Measurements from ENCODE around the gene PRDM10. TPM values are rescaled to one million over a fixed set of nuclear protein-coding genes. Genes with fewer than 3 reads are reported as not detected.

PRDM10 gene
- total RNA-seq, 1 donor from 2014 or later: 7.9 TPM

DNA sequence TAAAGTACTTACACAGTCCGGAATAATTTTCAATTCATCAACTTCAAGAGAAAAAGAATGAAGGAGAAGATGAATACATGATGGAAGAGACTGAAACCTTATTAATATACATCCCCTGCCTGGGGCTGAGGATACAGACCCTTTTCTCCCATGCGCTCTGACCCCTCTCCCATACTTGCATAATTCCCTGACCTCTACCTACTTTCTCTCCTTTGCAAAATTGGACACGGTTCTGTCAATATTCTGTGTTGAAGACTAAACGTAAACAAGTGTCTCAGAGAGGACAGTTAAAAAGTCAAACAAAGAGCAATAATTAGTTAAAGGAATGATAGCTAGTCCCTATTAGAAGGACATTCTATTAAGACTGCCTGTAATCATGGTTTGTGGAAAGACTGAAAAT is 7.5 kb downstream of the PRDM10 start:
- TF ChIP-seq, protein P1, sequence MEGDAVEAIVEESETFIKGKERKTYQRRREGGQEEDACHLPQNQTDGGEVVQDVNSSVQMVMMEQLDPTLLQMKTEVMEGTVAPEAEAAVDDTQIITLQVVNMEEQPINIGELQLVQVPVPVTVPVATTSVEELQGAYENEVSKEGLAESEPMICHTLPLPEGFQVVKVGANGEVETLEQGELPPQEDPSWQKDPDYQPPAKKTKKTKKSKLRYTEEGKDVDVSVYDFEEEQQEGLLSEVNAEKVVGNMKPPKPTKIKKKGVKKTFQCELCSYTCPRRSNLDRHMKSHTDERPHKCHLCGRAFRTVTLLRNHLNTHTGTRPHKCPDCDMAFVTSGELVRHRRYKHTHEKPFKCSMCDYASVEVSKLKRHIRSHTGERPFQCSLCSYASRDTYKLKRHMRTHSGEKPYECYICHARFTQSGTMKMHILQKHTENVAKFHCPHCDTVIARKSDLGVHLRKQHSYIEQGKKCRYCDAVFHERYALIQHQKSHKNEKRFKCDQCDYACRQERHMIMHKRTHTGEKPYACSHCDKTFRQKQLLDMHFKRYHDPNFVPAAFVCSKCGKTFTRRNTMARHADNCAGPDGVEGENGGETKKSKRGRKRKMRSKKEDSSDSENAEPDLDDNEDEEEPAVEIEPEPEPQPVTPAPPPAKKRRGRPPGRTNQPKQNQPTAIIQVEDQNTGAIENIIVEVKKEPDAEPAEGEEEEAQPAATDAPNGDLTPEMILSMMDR (conservative IDR thresholded peaks at IDR 0.05; ENCODE audit: low read depth, low read length): no peak
- no peak for DNase-seq (ENCODE audit: low read depth)

DNA sequence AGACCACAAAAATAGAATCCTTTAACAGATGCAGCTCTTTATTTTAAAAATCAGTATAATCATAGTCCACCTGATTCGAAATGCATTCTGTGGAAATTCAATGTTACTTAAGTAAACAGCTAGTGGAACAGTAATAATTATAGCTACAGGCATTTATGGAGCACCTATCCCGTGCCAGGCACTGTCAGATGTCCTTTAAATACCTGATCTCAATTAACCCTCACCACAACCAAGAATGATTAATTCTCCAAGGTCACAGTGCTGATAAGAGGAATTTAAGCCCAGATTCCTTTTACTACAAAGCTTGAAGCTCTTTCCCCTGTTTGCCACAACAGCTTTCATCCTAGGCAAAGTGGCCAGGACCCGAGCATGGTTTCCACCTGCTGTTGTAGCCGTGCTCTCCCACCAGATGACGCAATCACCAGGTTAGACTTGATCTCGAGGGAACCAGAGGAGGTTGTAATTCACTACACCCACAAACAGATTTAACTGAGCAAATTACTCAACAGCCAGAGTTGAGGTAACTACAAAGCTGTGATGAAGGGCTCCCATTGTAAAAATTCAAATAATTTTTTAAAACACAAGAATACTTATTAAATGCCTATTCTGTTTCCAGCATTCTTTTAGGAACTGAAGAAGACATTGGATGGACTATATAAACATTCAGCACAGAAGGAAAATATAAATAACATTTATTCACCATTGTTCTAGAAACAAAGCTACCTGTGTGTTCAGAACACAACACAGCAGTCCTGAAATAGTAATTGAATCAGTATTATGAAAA is 10.3 kb downstream of the PRDM10 start:
- no peak for DNase-seq (ENCODE audit: low read depth)
- no peak overlapping the region for H3K4me3 ChIP-seq (ENCODE audit: low read depth, low read length)
- TF ChIP-seq, protein P1 (conservative IDR thresholded peaks at IDR 0.05; ENCODE audit: low read depth, low read length): peak; percentile 81

More for the DNA sequence above, 7.5 kb downstream of the PRDM10 start:
- no peak overlapping the region for H3K4me3 ChIP-seq (ENCODE audit: low read depth, low read length)

DNA sequence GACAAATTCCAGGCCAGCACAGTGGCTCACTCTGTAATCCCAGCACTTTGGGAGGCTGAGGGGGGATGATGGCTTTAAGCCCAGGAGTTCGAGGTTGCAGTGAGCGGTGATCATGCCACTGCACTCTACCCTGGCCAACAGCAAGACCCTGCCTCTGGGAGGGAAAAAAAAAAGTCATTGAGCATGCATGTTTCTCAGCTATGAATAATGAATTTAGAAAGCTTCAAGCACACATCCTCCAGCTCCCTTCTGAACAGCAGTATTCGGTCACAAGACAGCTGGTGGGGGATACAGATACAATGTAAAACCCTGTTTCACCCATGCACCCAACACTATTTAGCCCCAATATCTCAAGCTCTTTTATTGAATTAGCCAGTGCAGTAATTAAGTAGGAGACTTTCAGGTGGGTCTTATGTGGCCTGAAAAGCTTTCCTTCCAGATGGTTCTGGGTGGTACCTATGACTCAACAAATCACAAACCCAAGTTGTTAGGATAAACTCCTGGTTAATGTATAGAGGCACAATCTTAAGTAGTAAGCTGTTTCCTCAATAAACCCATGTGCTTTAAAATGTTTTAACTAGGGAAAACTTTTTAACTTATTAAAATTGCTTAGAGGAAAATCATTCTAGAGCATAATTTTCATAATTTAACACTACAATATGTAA is 13.4 kb downstream of the PRDM10 start:
- TF ChIP-seq, protein P1 (conservative IDR thresholded peaks at IDR 0.05; ENCODE audit: low read depth, low read length): no peak

DNA sequence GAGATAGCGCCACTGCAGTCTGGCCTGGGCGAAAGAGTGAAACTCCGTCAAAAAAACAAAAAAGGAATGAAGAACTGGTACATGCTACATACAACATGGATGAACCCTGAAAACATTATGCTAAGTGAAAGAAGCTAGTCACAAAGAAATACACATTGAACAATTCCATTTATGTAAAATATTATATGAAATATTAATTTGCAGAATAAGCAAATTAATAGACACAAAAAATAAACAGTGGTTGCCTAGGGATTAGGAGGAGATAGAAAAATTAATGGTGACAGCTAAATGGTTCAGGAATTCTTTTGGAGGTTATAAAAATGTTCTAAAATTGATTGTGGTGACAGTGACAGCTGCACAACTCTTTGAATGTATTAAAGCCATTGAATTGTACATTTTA is 14.7 kb downstream of the PRDM10 start:
- TF ChIP-seq, protein P1 (conservative IDR thresholded peaks at IDR 0.05; ENCODE audit: low read depth, low read length): no peak
- H3K4me3 ChIP-seq (ENCODE audit: low read depth, low read length): no peak overlapping the region
- no peak for DNase-seq (ENCODE audit: low read depth)

More for the DNA sequence above, 13.4 kb downstream of the PRDM10 start:
- no peak for DNase-seq (ENCODE audit: low read depth)
- no peak overlapping the region for H3K4me3 ChIP-seq (ENCODE audit: low read depth, low read length)

DNA sequence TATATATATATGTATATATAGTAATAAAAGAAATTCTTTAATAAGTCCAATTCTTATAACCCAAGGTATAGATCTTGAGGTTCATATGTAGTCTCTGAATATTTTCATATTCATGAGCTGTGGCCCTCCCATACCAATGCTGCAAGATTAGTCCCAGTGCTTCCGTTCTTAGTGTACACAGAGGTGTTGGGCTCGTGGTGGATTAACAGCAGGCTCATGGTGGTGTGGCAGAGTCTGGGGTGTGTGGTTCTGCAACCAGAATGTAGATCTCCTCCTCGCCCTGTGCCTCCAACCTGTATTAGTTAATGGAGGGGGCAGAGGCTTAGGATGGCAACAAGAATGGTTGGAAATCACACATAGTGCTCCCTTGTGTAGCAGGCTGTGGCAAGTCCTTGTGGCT is 16.8 kb downstream of the PRDM10 start:
- DNase-seq (ENCODE audit: low read depth): no peak
- H3K4me3 ChIP-seq (ENCODE audit: low read depth, low read length): no peak overlapping the region
- TF ChIP-seq, protein P1 (conservative IDR thresholded peaks at IDR 0.05; ENCODE audit: low read depth, low read length): no peak

DNA sequence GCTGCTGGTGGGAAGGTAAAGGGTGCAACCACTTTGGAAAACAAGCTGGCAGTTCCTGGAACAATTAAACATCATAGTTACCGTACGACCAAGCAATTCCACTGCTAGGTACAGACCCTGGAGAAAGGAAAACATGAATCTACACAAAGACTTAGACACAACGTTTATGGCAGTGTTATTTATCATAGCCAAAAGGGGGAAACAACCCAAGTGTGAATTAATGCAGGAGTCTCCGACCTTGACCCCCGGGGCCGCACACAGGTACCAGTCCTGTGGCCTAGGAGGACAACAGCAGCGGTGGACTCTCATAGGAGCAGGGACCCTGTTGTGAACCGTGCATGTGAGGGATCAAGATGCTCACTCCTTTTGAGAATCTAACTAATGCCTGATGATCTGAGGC is 22.5 kb downstream of the PRDM10 start:
- no peak overlapping the region for H3K4me3 ChIP-seq (ENCODE audit: low read depth, low read length)
- DNase-seq (ENCODE audit: low read depth): no peak
- TF ChIP-seq, protein P1 (conservative IDR thresholded peaks at IDR 0.05; ENCODE audit: low read depth, low read length): no peak

Data from epithelial cell of proximal tubule (primary cell).